CD14-positive monocyte (primary cell): ENCODE measurements around the gene TAMM41. TPM values are rescaled to one million over a fixed set of nuclear protein-coding genes. Genes with fewer than 3 reads are reported as not detected.
"Not testable (repeated sequence)": the region's sequence is repeated elsewhere in the genome, so short reads cannot be mapped to it uniquely, and the experiment has no call there.

Experiments used
- DNase-seq, 3 donors: peaks; one replicate each; pipeline ENCODE4 v3.0.0-alpha.2; 2011 to 2022
- H2AFZ ChIP-seq: 2 replicates; pipeline ENCODE4 v1.6.0; 2012; ENCODE audit warnings: mild to moderate bottlenecking, low read depth, low read length, inconsistent platforms; ENCODE audit not compliant: insufficient read depth, poor library complexity, severe bottlenecking
- H3K27ac ChIP-seq, 2 donors: 1 replicate in 1 of 2; 2 replicates in 1 of 2; pipeline ENCODE4 v1.5.1; 2012 to 2013; ENCODE audit warnings: low read length in 2 of 2, control low read depth in 1 of 2, inconsistent platforms in 1 of 2, low read depth in 1 of 2, mild to moderate bottlenecking in 1 of 2
- H3K27me3 ChIP-seq, 2 donors: one replicate each; pipeline versions ENCODE4 v1.6.0 to v1.6.1; 2011 to 2013; ENCODE audit warnings: low read length in 2 of 2; ENCODE audit not compliant: control insufficient read depth in 2 of 2, insufficient read depth in 2 of 2
- H3K36me3 ChIP-seq, 2 donors: replicated peaks in 1 of 2; 1 replicate in 1 of 2; 2 replicates in 1 of 2; pipeline versions ENCODE4 v1.5.1 to v1.6.1; 2012 to 2013; ENCODE audit warnings: low read length in 2 of 2, control low read depth in 1 of 2, inconsistent platforms in 1 of 2, mild to moderate bottlenecking in 1 of 2; ENCODE audit not compliant: insufficient read depth in 2 of 2, control insufficient read depth in 1 of 2
- H3K4me1 ChIP-seq, 2 donors: 1 replicate in 1 of 2; 2 replicates in 1 of 2; pipeline versions ENCODE4 v1.5.1 to v1.6.1; 2012 to 2013; ENCODE audit warnings: low read length in 2 of 2, control low read depth in 1 of 2, inconsistent platforms in 1 of 2, mild to moderate bottlenecking in 1 of 2, moderate library complexity in 1 of 2; ENCODE audit not compliant: insufficient read depth in 2 of 2, control insufficient read depth in 1 of 2
- H3K4me2 ChIP-seq: replicated peaks from 2 replicates; pipeline ENCODE3; 2012; ENCODE audit warnings: low read length, moderate library complexity, mild to moderate bottlenecking; ENCODE audit not compliant: poor library complexity, severe bottlenecking; ENCODE audit errors: extremely low read depth
- H3K4me3 ChIP-seq, 3 experiments: fragments of 200-600 bp in 1 of 3; sonication (generic) in 1 of 3; replicated peaks in 1 of 3; 1 replicate in 2 of 3; 2 replicates in 1 of 3; pipeline ENCODE4 v1.5.1; 2011 to 2013; ENCODE audit warnings: low read length in 3 of 3, mild to moderate bottlenecking in 3 of 3, control low read depth in 2 of 3, low read depth in 2 of 3, inconsistent platforms in 1 of 3, moderate library complexity in 1 of 3
- H3K79me2 ChIP-seq: 2 replicates; pipeline ENCODE4 v1.6.0; 2012; ENCODE audit warnings: mild to moderate bottlenecking, control low read depth, inconsistent platforms, low read length, moderate library complexity; ENCODE audit not compliant: insufficient read depth
- H3K9ac ChIP-seq: 2 replicates; pipeline ENCODE4 v1.6.0; 2017; ENCODE audit warnings: low read length, mild to moderate bottlenecking; ENCODE audit not compliant: insufficient read depth, poor library complexity, severe bottlenecking
- H3K9me3 ChIP-seq, 2 donors: replicated peaks in 1 of 2; 1 replicate in 1 of 2; 2 replicates in 1 of 2; pipeline versions ENCODE4 v1.5.1 to v1.6.1; 2012 to 2013; ENCODE audit warnings: low read length in 2 of 2, control low read depth in 1 of 2; ENCODE audit not compliant: control insufficient read depth in 1 of 2, insufficient read depth in 1 of 2
- H4K20me1 ChIP-seq: 2 replicates; pipeline ENCODE4 v1.6.0; 2012; ENCODE audit warnings: mild to moderate bottlenecking, low read length, control low read depth, moderate library complexity; ENCODE audit not compliant: insufficient read depth
- H3K27ac Mint-ChIP-seq, 7 donors: one replicate each; pipeline ENCODE4 v1.8.0; 2020; ENCODE audit warnings: mild to moderate bottlenecking in 7 of 7, mixed read lengths in 7 of 7, moderate library complexity in 6 of 7, inconsistent platforms in 2 of 7
- H3K27me3 Mint-ChIP-seq, 3 donors: one replicate each; pipeline ENCODE4 v1.8.0; 2021 to 2022; ENCODE audit warnings: low read depth in 3 of 3, mild to moderate bottlenecking in 3 of 3, mixed read lengths in 3 of 3, moderate library complexity in 3 of 3, inconsistent platforms in 1 of 3
- H3K36me3 Mint-ChIP-seq, 2 donors: one replicate each; pipeline ENCODE4 v1.8.0; 2020; ENCODE audit warnings: mixed read lengths in 2 of 2, inconsistent platforms in 1 of 2, mild to moderate bottlenecking in 1 of 2
- H3K4me1 Mint-ChIP-seq: one replicate; pipeline ENCODE4 v1.8.0; 2020; ENCODE audit warnings: mild to moderate bottlenecking, mixed read lengths
- H3K4me3 Mint-ChIP-seq, 2 donors: one replicate each; pipeline ENCODE4 v1.8.0; 2020; ENCODE audit warnings: mild to moderate bottlenecking in 2 of 2, mixed read lengths in 2 of 2, moderate library complexity in 1 of 2
- H3K9me3 Mint-ChIP-seq, 7 donors: one replicate each; pipeline ENCODE4 v1.8.0; 2020 to 2022; ENCODE audit warnings: mixed read lengths in 7 of 7, mild to moderate bottlenecking in 6 of 7, moderate library complexity in 6 of 7, inconsistent platforms in 2 of 7
- WGBS: methylation state at CpG from one replicate; pipeline ENCODE4 v1.1.5; 2013; ENCODE audit warnings: missing lambda C conversion rate; ENCODE audit not compliant: insufficient coverage; 5-methylcytosine and 5-hydroxymethylcytosine counted together
- intact Hi-C, 2 donors: fragments of 100-400 bp; cut with micrococcal nuclease; formaldehyde crosslinking; loops; one replicate each; pipeline versions ENCODE4 v1.15.0 to v1.15.1; 2023
- polyA plus RNA-seq, 3 donors: library from polyadenylated mRNA; depleted of rRNA in 1 of 3; unstranded in 2 of 3; stranded (reverse) in 1 of 3; fragments of 300-500 nt in 2 of 3; fragments of >200 nt in 1 of 3; fragmentation: Illumina TruSeq in 2 of 3; gene quantifications; 1 replicate in 2 of 3; 2 replicates in 1 of 3; pipeline ENCODE4 v1.2.3, GENCODE V29; 2012 to 2021
- small RNA-seq: library from RNA; depleted of rRNA; stranded (forward); fragments of <200 nt; gene quantifications from one replicate; pipeline ENCODE3, GENCODE V24; 2012; ENCODE audit warnings: low read depth; ENCODE audit not compliant: insufficient read length

TAMM41 gene
- polyA plus RNA-seq, 3 donors: 3.7 to 10.8 (median 5.0) TPM

DNA sequence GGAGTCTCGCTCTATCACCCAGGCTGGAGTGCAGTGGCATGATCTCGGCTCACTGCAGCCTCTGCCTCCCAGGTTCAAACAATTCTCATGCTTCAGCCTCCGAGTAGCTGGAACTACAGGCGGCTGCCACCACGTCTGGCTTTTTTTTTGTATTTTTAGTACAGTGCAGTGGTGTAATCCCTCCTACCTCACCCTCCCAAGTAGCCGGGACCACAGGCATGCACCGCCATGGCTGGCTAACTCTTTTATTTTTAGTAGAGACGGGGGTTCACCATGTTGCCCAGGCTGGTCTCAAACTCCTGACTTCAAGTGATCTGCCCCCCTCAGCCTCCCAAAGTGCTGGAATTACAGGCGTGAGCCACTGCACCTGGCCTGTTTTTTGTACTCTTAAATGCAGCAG lies 98.4 kb downstream of the TAMM41 start:
- H3K4me1 Mint-ChIP-seq, H4K20me1 ChIP-seq, H3K79me2 ChIP-seq, H3K9ac ChIP-seq, H2AFZ ChIP-seq, H3K36me3 ChIP-seq, H3K36me3 Mint-ChIP-seq, H3K27ac Mint-ChIP-seq, H3K4me1 ChIP-seq, H3K4me3 Mint-ChIP-seq, H3K27ac ChIP-seq, intact Hi-C loops, H3K4me3 ChIP-seq, H3K4me2 ChIP-seq, H3K9me3 ChIP-seq, H3K9me3 Mint-ChIP-seq, DNase-seq, H3K27me3 ChIP-seq: not testable (repeated sequence)
- peaks cover 4 to 14% (median 9%) of the 10 kb centered on the region in 3 donors for H3K27me3 Mint-ChIP-seq
- WGBS: 87% methylated on average over 3 of the region's 9 CpGs

Small RNA genes lying within 50 kb of the gene (small RNA-seq; reads per million reads assigned to genes)
- gene CYCSP12: not detected

Other genes with a start within 250 kb of the TAMM41 start
- 10 to 100 TPM in 2 of 3 donors, 1 to 10 TPM in 1; 8.5 to 13.2 (median 10.0) TPM for gene VGLL4, start 203.0 kb downstream of the TAMM41 start, polyA plus RNA-seq
- gene SYN2, start 157.5 kb upstream of the TAMM41 start, polyA plus RNA-seq: under 1 TPM; 0.16 to 0.54 (median 0.48) TPM